Amygdala (tissue), 56 donors: ENCODE results near the gene TXNDC5.
"Not testable (repeated sequence)": the region's sequence is repeated elsewhere in the genome, so short reads cannot be mapped to it uniquely, and the experiment has no call there.

Experiments used
- DNase-seq, 56 donors: peaks; one replicate each; lab custom pipeline; 2025; lab: John Stamatoyannopoulos, UW

TXNDC5 gene

DNA sequence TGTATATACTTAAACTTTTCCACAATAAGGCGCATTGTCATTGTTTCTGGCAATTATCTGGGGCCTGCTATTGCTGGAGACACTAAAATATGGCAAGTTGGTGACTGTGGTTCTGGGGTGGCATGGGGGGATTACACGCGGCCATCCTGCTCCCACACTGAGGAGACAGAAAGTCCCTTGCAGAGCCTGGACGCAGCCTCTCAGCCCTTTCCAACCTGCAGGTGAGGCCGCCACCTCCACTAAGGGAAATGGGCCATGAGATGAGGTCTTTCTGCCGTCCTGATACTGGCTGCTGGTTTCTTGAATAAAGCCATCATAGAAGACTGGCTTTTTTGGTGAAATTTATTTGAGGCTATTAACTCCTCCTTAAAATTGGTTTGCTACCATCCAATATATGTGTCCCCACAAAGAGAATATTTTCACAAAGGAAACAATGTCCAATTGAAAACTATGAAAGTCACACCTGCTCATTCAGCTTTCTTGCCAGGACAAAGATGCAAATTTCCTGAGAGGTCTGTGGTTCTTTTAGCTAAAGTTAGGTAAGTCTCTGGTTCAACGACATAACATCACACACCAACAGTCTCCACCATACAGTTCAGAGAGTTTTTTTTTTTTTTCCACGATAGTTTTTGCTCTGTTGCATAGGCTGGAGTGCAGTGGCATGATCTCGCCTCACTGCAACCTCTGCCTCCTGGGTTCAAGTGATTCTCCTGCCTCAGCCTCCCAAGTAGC, 13.0 kb downstream of the TXNDC5 start:
- DNase-seq, result no peak

DNA sequence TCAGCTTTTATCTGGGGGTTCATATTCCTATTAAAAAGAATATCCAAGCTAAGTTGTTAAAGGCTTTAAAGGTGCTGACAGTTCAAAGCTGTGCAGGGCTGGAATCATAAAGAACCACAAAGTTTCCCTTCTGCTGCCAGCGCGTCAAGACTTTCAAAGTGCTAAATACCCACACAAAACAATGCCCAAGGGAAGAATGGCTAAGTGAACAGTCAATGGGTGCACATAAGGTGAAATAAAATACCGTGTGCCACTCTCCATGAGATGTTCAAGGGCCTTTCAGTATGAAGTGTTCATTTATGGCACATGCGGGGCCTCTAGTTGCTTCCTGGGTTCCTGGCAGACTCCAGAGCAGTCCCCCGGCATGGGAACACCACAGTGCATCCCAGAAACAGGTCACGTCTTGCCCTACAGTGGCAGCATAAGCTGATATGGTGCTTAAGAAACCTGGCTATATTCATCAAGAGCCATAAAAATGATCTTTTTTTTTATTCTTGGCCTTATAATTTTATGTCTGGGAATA, 14.1 kb downstream of the TXNDC5 start:
- no peak for DNase-seq

DNA sequence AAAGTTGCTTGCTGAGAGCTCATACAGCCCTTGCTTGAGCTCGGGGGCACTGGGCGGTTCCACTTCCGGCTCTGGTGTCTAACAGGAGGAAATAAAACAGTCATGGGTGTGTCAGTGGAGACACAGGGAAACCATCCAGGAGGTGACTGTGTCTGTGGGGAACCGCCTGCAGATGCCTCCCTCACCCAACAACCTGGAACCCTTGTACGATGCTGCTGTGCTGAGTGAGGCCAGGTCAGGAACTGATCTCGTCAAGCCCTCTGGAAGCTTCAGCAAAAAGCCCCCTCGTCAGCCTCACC, 15.5 kb downstream of the TXNDC5 start:
- DNase-seq, result no peak

DNA sequence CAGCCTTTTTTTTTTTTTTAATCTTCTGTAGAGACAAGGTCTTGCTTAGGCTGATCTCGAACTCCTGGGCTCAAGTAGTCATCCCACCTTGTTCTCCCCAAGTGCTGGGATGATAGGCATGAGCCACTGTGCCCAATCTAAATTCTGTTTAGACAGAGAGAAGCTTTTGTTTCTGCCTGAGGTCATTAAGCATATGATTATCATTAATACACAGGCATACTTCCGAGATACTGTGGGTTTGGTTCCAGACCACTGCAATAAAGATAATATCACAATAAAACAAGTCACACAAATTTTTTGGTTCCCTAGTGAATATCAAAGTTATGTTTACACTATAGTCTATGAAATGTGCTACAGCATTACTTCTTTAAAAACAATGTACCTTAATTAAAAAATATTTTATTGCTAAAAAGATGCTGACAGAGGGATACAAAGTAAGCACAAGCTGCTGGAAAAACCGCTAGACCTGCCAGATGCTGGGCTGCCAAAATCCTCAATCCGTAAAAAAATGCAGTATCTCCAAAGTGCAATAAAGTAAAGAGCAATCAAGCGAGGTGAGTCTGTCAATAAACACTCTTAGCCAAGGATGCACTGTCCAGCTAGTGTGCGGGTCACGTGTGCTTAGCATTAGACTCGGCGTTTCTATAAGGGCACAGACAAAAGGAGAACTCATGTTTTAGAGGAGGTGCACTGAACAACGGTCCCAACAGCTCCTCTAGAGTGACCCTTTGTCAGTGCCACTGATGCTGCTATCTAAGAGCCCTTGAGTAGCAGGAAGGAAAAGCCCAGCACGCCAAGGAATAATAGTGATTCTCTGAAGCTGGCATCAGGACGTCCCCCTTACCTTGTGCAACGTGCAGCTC, 16.1 kb downstream of the TXNDC5 start:
- no peak for DNase-seq

DNA sequence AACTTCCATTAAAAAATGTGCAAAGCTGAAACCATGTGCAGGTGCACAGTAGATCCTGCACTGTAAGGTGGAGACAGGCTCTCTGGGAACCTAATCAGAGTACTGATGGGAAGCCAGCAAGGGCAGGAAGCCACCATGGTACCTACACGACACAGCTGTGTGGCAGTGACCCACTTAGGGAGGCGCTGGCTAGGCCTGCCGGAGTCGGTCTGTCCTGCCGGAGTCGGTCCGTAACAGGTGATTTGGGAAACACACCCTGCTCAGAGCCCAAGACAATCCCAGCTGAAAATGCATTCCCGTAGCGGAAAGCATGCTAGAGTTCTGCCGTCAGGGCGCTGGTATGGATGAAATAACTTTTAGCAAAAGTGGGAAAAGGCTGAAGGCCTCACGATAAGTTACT, 17.2 kb downstream of the TXNDC5 start:
- no peak for DNase-seq

DNA sequence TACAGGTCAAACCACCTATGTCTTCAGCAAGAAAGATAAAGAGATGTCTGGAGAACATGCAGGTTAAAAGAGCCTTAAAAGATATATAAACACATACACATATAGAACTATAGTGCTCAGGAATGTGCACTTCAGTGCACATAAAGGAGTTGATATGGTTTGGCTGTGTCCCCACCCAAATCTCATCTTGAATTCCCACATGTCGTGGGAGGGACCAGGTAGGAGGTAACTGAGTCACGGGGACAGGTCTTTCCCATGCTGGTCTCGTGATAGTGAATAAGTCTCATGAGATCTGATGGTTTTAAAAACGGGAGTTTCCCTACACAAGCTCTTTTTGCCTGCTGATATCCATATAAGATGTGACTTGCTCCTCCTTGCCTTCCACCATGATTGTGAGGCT, 18.2 kb downstream of the TXNDC5 start:
- DNase-seq, result not testable (repeated sequence)

DNA sequence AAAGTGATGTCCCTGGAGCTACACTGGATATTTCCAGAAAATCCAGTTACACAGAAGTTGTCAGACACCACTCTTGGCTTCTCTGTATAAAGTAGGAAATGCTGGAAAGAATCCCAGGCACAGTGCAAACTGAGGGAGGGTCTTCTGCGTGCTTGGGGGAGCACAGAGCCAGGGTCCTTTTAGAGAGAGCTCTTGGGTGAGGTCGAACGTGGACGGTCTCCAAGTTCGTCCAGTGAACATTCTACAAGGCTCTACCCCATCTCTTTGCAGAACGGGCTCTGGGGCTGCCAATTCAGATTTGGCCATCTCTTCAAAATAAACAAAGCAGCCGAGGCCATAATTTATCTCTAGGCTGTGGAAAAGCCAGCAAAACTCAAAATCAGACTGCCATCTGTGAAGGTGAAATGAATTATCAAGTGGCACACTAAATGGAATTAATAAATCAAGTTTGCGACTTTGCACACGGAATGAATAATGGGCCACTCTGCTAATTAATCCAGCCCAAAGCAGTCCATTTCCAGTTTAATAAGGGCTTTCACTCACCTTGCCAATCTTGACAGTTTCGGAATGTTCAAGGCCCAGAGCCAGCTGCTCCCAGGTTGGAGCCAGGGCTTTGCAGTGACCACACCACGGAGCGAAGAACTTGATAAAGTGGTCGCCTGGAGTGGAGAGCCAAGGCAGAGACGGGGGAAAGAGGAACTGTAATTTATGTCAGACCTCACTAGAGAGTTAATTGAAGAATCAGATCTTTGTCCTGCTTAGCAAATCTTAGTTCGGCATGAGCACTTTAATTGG, 19.3 kb downstream of the TXNDC5 start:
- peak in 1 of 56 donors; percentile 9 for DNase-seq

DNA sequence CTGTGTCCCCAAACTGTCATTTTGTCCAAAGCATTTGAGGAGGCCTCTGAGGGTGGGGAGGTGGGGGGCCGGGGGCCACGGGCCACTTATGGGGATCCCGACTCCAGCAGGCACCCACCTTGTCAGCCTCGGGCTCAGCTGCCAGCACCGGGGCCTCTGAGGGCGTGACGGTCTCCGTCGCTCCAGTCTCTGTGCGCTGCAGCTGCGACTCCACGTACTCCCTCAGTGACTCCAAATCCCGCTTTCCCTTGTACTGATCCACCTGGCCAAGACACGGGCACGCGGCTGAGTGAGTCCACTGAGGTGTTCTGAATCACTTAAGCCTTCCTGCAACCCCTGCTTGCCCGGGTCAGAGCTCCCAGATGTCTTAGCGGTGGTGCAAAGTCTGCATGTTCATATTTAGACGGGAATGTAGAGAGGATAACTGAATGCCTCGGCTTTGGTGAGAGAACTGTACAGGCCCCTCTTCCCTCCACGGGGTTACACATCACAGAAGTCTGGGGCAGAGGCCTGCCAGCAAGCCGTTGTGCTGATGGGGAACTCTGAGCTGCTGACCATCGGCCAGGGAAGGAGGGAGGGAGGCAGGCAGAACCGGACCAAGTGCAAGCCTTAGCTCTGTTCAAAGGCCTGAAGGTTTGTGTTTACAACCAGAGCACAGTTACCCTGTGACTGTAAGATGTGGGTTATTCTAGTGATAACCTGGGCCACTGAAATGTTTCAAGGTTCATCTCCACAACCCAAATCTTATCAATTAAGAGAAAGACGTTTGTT, 21.8 kb downstream of the TXNDC5 start:
- DNase-seq, result no peak

DNA sequence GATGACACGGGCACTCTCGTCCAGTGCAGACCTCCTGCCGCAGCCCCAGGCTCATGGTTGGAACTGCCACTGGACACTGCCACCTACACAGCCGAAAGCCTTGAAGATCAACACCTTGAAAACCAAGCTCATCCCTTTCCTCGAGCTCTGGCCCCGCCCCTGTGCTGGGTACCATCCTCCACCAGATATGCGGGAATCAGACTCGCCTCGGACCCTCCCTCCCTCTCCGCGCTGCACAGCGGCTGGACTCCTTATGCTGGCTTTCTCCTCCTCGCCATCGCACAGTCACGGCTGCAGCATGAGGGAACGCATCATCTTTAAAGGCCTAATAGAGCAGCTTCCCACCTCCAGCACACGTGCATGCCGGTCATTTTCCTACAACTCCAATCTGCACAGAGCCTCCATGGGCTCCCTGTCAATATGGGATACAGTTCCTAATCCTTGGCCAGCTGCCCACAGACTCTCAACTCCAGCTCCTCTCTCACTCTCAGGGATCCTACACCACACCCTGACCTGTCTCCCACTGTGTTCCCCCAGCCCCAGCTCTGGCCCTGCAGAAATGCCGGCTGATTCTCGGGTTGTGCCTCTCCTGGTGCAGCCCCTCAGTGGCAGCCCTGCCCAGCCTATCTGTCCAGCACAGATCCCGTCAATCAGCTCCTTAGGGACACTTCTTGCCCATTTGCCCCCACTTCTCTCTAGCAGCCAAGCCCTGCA, 23.2 kb downstream of the TXNDC5 start:
- DNase-seq, result peak in 1 of 56 donors; percentile 2

DNA sequence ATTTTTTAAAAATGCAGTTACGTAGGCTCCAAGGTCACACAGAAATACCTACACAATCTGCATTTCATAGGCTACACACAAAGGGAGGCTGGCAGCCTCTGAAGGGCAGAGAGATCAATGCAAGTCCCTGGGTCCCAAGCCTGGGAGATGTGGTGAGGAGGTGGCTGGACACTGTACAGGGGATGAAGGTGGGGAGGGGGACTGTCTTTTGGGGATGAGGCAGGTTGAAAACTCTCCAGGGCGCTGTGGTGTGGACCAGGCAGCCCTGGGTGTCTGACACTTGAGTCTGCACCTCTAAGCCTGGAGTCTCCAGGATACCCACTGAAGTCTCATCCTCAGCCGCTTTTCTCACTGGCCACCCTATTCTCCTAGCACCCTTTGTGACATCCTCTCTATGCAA, 24.5 kb downstream of the TXNDC5 start:
- no peak for DNase-seq

DNA sequence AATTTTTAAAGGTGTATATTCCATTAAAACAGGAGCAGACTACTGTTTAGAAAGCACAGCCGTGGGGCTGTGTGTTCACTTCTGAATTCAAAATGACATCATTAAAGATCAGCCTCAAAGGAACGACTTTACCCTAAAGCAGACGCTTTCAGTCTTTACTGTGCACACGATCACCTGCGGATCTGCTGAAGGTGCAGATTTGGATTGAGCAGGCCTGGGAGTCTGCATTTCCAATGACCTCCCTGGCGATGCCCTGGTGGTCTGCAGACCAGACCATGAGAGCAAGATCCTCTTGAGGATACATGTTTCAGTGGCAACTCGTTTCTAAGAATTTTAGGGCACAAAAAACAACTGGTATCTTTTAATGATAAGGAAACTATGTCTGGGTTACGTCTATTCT, 27.2 kb downstream of the TXNDC5 start:
- DNase-seq, result no peak

DNA sequence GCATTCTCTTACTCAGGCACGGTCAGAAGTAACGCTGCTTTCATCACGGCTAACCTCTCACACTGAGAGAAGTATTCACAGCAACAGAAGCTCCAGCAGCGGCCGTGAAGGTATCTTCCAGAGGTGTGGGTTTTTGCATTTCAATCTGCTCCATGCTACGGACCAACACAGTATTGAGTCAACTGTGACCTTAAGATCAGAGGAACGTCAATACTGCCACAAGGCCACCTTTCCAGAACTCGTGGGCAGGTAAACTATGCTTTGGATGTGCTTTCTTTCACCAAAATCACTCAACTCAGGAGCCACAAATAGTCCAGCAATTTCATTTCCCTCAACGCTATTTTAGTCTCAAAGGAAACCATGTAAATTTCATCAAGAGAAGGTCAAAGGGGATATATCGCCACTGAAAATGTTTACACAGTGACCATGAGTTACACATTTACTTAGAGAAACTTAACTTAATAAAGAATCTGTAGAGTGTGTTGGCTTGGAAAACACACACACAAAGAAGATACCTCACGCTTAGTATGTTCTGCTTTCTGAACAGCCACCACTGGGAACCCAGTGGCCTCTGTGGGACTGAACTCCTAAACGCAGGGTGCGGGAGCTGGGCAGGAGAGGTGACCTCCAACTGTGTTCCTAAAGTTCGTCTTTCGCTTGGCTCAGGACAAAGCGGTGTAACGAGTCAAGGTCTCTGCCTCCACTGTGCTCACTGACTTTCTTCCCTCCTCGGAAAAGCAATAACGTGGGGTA, 27.9 kb downstream of the TXNDC5 start:
- DNase-seq, result no peak

DNA sequence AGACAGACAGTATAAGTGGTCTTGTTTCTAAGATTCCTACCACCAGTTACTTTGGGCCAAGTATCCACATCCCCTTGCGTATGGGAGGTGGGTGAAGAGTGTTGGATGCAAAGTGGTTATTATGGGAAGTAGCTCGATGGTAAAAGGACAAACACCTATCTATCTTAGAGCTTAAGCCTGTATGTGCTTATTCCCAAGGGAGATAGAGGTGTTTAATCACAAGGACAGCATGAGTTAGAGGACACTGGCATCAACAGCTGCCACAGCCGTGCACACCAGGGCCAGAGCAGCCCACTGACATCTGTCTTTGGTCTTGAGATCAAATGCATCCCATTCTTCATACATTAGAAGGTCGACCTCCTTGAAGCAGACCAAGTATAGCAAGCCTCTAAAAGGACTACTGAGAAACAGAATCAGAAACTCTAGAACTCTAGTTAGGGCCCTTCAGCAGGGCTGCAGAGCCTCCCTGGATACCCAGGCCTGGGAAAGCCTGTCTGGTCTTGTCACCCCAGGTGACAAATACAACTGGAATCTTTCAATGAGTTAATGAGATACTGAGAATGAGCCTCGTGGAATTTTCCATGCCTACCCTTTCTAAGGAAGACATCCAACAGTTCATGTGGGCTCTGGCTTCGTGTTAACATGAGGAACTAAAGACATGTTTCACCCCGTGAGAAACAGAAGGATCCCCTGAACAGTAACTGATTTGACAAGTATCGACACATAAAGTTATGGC, 28.7 kb downstream of the TXNDC5 start:
- DNase-seq, result no peak

DNA sequence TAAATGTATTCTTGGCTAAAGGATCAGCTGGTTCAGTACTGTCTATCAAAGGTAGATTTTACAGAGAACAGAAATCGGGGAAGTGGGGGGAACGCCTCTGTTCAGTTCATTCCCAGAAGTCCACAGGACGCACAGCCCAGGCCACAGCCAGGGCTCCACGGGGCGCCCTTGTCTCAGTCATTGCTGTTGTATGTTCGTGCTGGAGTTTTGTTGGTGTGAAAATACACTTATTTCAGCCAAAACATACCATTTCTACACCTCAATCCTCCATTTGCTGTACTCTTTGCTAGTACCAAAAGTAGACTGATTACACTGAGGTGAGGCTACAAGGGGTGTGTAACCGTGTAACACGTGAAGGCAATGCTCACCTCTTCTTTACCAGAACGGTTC, 29.9 kb downstream of the TXNDC5 start:
- no peak for DNase-seq

DNA sequence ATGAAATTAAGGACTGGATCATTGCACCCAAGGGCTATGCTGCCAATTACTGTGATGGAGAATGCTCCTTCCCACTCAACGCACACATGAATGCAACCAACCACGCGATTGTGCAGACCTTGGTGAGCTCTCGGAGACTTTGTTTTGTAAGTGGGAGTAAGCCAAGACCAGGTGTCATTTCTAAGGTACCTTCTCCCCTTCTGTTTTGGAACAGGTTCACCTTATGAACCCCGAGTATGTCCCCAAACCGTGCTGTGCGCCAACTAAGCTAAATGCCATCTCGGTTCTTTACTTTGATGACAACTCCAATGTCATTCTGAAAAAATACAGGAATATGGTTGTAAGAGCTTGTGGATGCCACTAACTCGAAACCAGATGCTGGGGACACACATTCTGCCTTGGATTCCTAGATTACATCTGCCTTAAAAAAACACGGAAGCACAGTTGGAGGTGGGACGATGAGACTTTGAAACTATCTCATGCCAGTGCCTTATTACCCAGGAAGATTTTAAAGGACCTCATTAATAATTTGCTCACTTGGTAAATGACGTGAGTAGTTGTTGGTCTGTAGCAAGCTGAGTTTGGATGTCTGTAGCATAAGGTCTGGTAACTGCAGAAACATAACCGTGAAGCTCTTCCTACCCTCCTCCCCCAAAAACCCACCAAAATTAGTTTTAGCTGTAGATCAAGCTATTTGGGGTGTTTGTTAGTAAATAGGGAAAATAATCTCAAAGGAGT, 30.4 kb downstream of the TXNDC5 start:
- DNase-seq, result no peak

DNA sequence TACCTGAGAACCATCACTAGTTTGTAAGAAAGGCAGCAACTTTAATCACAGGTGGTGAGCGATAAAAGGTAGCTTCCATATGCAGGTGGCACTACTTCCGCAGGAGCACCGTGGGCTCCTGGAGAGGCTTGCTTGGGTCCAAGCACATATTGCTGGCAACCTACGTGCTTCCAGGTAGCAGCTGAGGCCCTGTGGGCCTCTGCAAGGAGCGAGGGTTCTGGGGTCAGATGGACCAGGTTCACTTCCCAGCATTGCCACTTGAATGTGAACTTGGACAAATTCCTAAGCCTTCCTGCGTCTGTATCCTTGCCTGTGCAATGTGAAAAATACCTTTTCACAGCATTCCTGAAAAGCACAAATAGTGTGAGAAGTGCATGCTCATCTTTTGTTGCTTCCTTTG, 31.0 kb downstream of the TXNDC5 start:
- DNase-seq, result no peak

DNA sequence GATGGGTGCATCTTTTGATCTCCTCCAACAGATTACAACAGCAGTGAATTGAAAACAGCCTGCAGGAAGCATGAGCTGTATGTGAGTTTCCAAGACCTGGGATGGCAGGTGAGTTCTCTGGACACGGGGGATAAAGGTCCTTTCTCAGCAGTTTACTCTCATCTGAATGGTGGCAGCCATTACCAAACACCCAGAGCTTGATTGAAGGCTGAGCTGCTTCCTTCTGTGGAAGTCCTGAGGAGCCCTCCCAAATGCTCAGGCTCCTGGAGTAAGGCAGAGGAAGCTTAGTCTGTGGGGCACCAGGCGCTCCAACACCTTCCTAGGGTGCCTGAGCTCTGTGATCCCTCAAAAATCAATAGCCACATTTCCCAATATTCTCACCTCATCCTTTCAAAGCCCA, 31.5 kb downstream of the TXNDC5 start:
- DNase-seq, result no peak
